Measurements from ENCODE around the gene ZNF346. TPM values are rescaled to one million over a fixed set of nuclear protein-coding genes. Genes with fewer than 3 reads are reported as not detected.

Gene ZNF346
- total RNA-seq, 4 donors from 2014 or later: 8.4 to 21.6 (median 16.3) TPM

DNA sequence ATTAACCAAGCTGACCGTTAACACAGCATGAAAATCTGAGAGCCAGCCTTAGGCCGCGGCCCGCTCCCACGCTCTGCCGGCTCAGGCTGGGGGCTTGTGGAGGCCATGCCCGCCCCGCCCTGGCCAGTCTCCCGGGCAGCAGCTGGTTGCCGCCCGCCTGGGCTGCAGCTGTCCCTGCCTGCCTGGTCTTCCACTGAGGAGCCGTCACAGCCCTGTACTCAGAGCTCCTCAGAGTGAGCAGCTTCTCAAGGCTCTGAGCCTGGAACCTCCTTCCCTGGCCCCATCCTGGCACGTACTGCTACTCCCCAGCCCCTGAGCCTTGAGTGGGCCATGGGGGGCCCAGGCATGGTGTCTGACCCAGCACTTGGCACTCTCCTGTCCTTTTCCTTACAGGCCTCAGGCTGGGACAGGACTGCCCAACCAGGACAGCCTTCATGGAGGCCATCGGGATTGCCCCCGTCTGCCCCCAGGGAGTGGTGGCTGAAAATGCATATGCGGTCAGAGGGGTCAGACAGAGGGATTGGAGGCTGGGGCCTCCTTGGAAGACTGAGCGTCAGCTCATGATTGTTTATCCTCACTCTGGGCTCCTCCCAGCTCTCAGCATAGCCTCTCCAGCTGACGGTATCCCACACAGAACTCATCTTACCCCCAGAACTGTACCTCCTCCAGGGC, 76.1 kb downstream of the ZNF346 start:
- intact Hi-C loops (cut with DNase I; ENCODE audit: low total_unique reads): no loop called here
- TF ChIP-seq, protein P1, sequence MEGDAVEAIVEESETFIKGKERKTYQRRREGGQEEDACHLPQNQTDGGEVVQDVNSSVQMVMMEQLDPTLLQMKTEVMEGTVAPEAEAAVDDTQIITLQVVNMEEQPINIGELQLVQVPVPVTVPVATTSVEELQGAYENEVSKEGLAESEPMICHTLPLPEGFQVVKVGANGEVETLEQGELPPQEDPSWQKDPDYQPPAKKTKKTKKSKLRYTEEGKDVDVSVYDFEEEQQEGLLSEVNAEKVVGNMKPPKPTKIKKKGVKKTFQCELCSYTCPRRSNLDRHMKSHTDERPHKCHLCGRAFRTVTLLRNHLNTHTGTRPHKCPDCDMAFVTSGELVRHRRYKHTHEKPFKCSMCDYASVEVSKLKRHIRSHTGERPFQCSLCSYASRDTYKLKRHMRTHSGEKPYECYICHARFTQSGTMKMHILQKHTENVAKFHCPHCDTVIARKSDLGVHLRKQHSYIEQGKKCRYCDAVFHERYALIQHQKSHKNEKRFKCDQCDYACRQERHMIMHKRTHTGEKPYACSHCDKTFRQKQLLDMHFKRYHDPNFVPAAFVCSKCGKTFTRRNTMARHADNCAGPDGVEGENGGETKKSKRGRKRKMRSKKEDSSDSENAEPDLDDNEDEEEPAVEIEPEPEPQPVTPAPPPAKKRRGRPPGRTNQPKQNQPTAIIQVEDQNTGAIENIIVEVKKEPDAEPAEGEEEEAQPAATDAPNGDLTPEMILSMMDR (IDR thresholded peaks at IDR 0.05): no peak
- no peak for DNase-seq (ENCODE audit: low spot score in 2 of 2)
- WGBS, 2 donors: 57 to 76% methylated on average over 17 to 18 of the region's 18 CpGs
- no peak overlapping the region for H3K4me3 ChIP-seq (ENCODE audit: low read depth, poor library complexity, severe bottlenecking)

DNA sequence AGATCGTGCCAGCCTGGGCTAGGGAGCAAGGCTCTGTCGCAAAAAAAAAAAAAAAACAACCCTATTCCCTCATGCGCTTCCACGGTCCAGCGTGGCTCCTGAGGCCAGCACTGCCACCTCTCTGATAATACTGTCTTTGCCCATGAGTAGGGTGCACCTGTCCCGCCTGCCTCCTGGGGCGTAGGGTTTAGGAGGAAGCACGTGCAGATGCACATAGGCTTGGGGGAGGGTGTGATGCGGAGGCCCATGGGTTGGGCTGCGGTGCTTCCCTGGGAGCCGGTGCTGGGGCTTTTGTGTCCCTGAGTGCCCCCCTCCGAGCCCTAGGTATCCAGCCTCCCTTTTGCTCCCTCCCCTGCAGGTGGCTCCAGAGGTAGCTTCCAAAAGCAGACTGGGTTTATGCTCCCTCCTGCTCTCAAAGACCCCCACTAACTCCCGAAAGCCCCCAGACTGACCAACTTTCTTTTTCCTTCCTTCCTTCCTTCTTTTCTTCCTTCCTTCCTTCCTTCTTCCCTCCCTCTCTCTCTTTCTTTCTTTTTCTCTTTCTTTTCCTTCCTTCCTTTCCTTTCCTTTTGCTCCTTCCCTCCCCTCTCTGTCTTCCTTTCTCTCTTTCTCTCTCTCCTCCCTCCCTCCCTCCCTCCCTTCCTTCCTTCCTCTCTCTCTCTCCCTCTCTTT, 77.1 kb downstream of the ZNF346 start:
- TF ChIP-seq, protein P1 (IDR thresholded peaks at IDR 0.05): no peak
- no peak for TF ChIP-seq POLR2A (IDR thresholded peaks at IDR 0.05)
- H3K4me3 ChIP-seq (ENCODE audit: low read depth, poor library complexity, severe bottlenecking): no peak overlapping the region
- intact Hi-C loops (cut with DNase I; ENCODE audit: low total_unique reads): no loop called here
- WGBS, 2 donors: 59 to 71% methylated on average over 13 of the region's 13 CpGs
- DNase-seq (ENCODE audit: low spot score in 2 of 2): no peak

DNA sequence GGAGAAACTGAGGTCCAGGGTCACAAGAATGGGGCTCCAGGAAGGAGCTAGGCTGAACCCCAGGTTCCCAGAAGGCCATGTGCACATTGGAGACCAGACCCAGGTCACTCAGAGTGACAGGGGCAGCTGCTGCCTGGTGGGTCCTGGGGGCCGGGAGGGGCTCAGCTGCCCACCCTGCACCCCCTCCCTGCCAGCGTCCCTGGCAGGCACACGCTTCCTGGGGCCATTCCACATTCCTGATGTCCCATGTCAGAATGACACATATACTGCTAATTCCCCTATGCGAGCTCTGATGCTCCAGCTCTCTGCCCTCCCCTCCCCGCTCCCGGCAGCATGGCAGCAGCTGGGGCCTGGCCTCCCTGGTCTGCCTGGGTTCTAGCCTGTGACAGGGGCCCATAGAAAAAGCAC, 78.2 kb downstream of the ZNF346 start:
- no peak overlapping the region for H3K4me3 ChIP-seq (ENCODE audit: low read depth, poor library complexity, severe bottlenecking)
- TF ChIP-seq, protein P1 (IDR thresholded peaks at IDR 0.05): no peak
- TF ChIP-seq POLR2A (IDR thresholded peaks at IDR 0.05): no peak
- intact Hi-C loops (cut with DNase I; ENCODE audit: low total_unique reads): no loop called here
- 44% methylated on average over 5 of the region's 6 CpGs; no CpG with 5 or more reads in 1 of the 2 donors for WGBS, 2 donors
- DNase-seq (ENCODE audit: low spot score in 2 of 2): no peak

DNA sequence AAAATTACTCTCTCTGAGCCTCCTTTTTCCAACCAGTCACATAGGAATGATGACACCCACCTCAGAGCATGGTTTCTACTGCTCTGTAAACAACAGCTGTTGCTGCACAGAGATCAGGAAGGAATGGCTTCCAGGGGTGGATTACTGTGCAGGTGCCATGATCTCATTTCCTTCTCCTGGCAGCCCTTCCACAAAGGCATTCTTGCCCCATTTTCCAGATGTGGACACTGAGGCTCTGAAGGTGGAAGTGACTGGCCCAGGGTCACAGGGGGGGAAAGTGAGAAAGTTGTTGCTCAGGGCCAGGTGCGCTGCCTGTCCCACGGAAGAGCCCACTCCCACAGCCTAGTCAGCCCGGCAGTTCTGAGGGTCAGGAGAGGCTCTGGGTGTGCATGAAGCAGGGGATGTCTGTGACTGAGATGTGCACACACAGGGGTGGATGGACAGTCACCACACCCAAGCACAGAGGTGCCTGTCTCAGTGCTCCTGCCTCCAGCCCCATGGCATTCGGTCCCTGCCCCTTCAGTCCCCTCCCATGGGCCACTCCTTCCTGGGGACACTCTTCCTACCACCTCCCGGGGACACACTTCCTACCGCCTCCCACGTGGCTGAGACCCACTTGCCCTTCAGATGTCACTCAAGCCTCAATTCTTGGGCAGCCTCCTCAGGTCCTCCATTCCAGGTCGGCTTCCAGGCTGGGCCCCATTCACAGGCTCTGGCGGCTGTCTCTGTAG, 81.2 kb downstream of the ZNF346 start:
- H3K4me3 ChIP-seq (ENCODE audit: low read depth, poor library complexity, severe bottlenecking): no peak overlapping the region
- TF ChIP-seq, protein P1 (IDR thresholded peaks at IDR 0.05): no peak
- TF ChIP-seq POLR2A (IDR thresholded peaks at IDR 0.05): no peak
- 66 to 78% methylated on average over 9 of the region's 9 CpGs for WGBS, 2 donors
- no peak for DNase-seq (ENCODE audit: low spot score in 2 of 2)
- intact Hi-C loops (cut with DNase I; ENCODE audit: low total_unique reads): no loop called here

DNA sequence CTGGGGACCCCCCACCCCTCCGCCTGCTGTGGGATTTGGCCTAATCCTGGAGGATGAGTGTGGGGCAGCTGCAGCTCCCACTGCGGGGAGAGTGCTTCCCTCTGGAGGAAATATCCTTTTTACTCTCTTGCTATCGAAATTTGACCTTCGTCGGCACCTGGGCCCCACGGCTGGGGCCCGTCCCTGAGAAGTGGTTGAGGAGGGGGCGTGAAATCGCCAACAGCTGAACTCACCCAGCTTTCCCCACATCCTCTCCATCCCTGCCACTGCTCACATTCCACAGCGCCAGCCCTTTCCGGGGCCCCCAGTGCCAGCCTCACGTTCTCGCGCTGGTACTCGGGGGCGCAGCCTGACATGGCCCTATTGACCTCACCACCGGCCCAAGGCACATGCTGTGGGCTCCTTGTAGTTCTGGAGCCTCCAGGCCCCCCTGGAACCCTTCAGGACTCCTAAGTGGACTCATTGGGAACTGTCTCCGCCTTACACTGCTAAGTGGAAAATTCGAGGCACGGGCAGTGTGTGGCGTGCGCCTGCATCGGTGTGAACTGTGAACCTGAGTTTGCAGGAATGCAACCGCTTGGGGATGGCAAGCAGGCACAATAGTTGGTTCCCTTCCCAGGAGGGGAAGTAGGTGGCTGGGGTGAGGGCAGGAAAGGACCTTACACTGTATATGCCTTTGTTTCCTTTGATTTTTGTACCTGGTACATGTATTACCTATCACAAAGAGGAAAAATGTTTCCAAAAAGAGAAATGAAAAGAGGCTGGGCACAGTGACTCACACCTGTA, 83.4 kb downstream of the ZNF346 start:
- intact Hi-C loops (cut with DNase I; ENCODE audit: low total_unique reads): no loop called here
- 70 to 81% methylated on average over 24 of the region's 24 CpGs for WGBS, 2 donors
- TF ChIP-seq, protein P1 (IDR thresholded peaks at IDR 0.05): no peak
- TF ChIP-seq POLR2A (IDR thresholded peaks at IDR 0.05): no peak
- DNase-seq (ENCODE audit: low spot score in 2 of 2): no peak
- H3K4me3 ChIP-seq (ENCODE audit: low read depth, poor library complexity, severe bottlenecking): no peak overlapping the region

Data from lower leg skin (tissue), 4 donors.